ENCODE results near the gene PRKCA. TPM values are rescaled to one million over a fixed set of nuclear protein-coding genes. Genes with fewer than 3 reads are reported as not detected.

The PRKCA gene
- total RNA-seq, 2 donors from 2014 or later, result 8.3 to 26.5 TPM

GRCh38 chr17:66469461-66469860 is 167.0 kb downstream of the PRKCA start:
- intact Hi-C loops (cut with DNase I), result loop anchor here (5.0 kb wide), 1 partner anchor 37 kb away; no protein-coding TSS in a partner anchor
- Histone ChIP-seq H3K4me1 (replicated peaks) (no peaks in the 10 kb centered on the region), H3K4me3 (no peak overlapping the region), H3K36me3 (no peaks in the 10 kb centered on the region), H3K9me3 (no peaks in the 10 kb centered on the region), H3K27ac (no peak overlapping the region), H3K27me3 (replicated peaks; ENCODE audit: insufficient read depth) (no peaks in the 10 kb centered on the region)
- WGBS, result 90% methylated on average over 1 of the region's 1 CpG
- TF ChIP-seq CTCF (IDR thresholded peaks at IDR 0.05), result no peak
- TF ChIP-seq POLR2AphosphoS5 (IDR thresholded peaks at IDR 0.05), result no peak
- no peak for TF ChIP-seq POLR2A (IDR thresholded peaks at IDR 0.05)
- DNase-seq (ENCODE audit: low spot score), result no peak

- Histone ChIP-seq H3K4me3 (no peak overlapping the region), H3K4me1 (replicated peaks) (no peaks in the 10 kb centered on the region), H3K36me3 (no peaks in the 10 kb centered on the region), H3K9me3 (no peaks in the 10 kb centered on the region), H3K27ac (no peak overlapping the region), H3K27me3 (replicated peaks; ENCODE audit: insufficient read depth) (no peaks in the 10 kb centered on the region)
- intact Hi-C loops (cut with DNase I), result loop anchor here (5.0 kb wide), 1 partner anchor 38 kb away; no protein-coding TSS in a partner anchor
- 54% methylated on average over 4 of the region's 4 CpGs for WGBS
- DNase-seq (ENCODE audit: low spot score), result no peak
- no peak for TF ChIP-seq CTCF (IDR thresholded peaks at IDR 0.05)
- TF ChIP-seq POLR2AphosphoS5 (IDR thresholded peaks at IDR 0.05), result no peak
- TF ChIP-seq POLR2A (IDR thresholded peaks at IDR 0.05), result no peak
Measured at GRCh38 chr17:66469890-66470289, 167.5 kb downstream of the PRKCA start.

- H3K4me3 ChIP-seq, result no peak overlapping the region
- TF ChIP-seq POLR2AphosphoS5 (IDR thresholded peaks at IDR 0.05) (no peak), POLR2A (IDR thresholded peaks at IDR 0.05) (no peak), CTCF (IDR thresholded peaks at IDR 0.05) (no peak)
- H3K9me3 ChIP-seq, result no peaks in the 10 kb centered on the region
- H3K36me3 ChIP-seq, result no peaks in the 10 kb centered on the region
- H3K27me3 ChIP-seq (replicated peaks; ENCODE audit: insufficient read depth), result no peaks in the 10 kb centered on the region
- WGBS, result 93% methylated on average over 4 of the region's 4 CpGs
- no peak for DNase-seq (ENCODE audit: low spot score)
- H3K4me1 ChIP-seq (replicated peaks), result no peaks in the 10 kb centered on the region
- no peak overlapping the region for H3K27ac ChIP-seq
- intact Hi-C loops (cut with DNase I), result no loop called here
Measured at GRCh38 chr17:66472123-66472522, 169.7 kb downstream of the PRKCA start.

GRCh38 chr17:66474258-66474657 is 171.8 kb downstream of the PRKCA start:
- intact Hi-C loops (cut with DNase I), result no loop called here
- TF ChIP-seq CTCF (IDR thresholded peaks at IDR 0.05) (no peak), POLR2A (IDR thresholded peaks at IDR 0.05) (no peak), POLR2AphosphoS5 (IDR thresholded peaks at IDR 0.05) (no peak)
- DNase-seq (ENCODE audit: low spot score), result no peak
- WGBS, result 75% methylated on average over 1 of the region's 1 CpG
- H3K27ac ChIP-seq, result no peak overlapping the region
- H3K4me3 ChIP-seq, result no peak overlapping the region
- H3K36me3 ChIP-seq, result no peaks in the 10 kb centered on the region
- H3K4me1 ChIP-seq (replicated peaks), result no peaks in the 10 kb centered on the region
- H3K9me3 ChIP-seq, result no peaks in the 10 kb centered on the region
- H3K27me3 ChIP-seq (replicated peaks; ENCODE audit: insufficient read depth), result no peaks in the 10 kb centered on the region

GRCh38 chr17:66474806-66475497 is 172.5 kb downstream of the PRKCA start:
- WGBS, result 51% methylated on average over 8 of the region's 8 CpGs
- no peak for TF ChIP-seq POLR2A (IDR thresholded peaks at IDR 0.05)
- TF ChIP-seq POLR2AphosphoS5 (IDR thresholded peaks at IDR 0.05), result no peak
- no peak for TF ChIP-seq CTCF (IDR thresholded peaks at IDR 0.05)

More at GRCh38 chr17:66474806-66475497, 172.5 kb downstream of the PRKCA start:
- H3K36me3 ChIP-seq, result no peaks in the 10 kb centered on the region
- no peak for DNase-seq (ENCODE audit: low spot score)
- H3K27me3 ChIP-seq (replicated peaks; ENCODE audit: insufficient read depth), result no peaks in the 10 kb centered on the region
- no peak overlapping the region for H3K4me3 ChIP-seq
- H3K9me3 ChIP-seq, result no peaks in the 10 kb centered on the region
- H3K4me1 ChIP-seq (replicated peaks), result no peaks in the 10 kb centered on the region
- intact Hi-C loops (cut with DNase I), result no loop called here
- no peak overlapping the region for H3K27ac ChIP-seq

Measured in prostate gland (tissue), 2 donors.